HepG2 (cell line): Measurements from ENCODE around the gene ZFP90. TPM values are rescaled to one million over a fixed set of nuclear protein-coding genes. Genes with fewer than 3 reads are reported as not detected.
A peak's percentile ranks its signal among the peaks of the same experiment; 100 is the strongest.

Experiments used
- CREB1 ChIP-seq, 2 experiments: fragments of 450-650 bp in 1 of 2; IDR thresholded peaks; 2 replicates each; pipeline ENCODE4 v1.6.1; 2016 to 2017; ENCODE audit warnings: control low read depth in 1 of 2, mild to moderate bottlenecking in 1 of 2, missing compliant biosample characterization in 1 of 2, missing genetic modification characterization in 1 of 2
- HNRNPK ChIP-seq: fragments of 200-400 bp; formaldehyde crosslinking; IDR thresholded peaks from 2 replicates; pipeline ENCODE4 v1.6.1; 2018; ENCODE audit warnings: low read length, low read depth, moderate library complexity, mild to moderate bottlenecking; ENCODE audit not compliant: poor library complexity, severe bottlenecking
- MIER2 ChIP-seq: IDR thresholded peaks from 2 replicates; pipeline ENCODE4 v1.6.1; 2016; ENCODE audit warnings: missing biosample characterization, missing genetic modification reagents
- ZIK1 ChIP-seq: sonication (generic); formaldehyde crosslinking; IDR thresholded peaks from 2 replicates; pipeline ENCODE4 v1.5.0; 2020; ENCODE audit warnings: mild to moderate bottlenecking, low read depth, missing genetic modification reagents, borderline replicate concordance
- ZNF326 ChIP-seq: sonication (generic); formaldehyde crosslinking; IDR thresholded peaks from 2 replicates; pipeline ENCODE4 v1.4.0; 2020; ENCODE audit warnings: missing genetic modification reagents, borderline replicate concordance
- polyA plus RNA-seq, 8 experiments: library from polyadenylated mRNA; depleted of rRNA in 3 of 8; stranded (reverse) in 7 of 8; unstranded in 1 of 8; fragments of >200 nt; fragmentation: Illumina TruSeq in 4 of 8; extraction: Trizol in 4 of 8; gene quantifications; 2 replicates each; pipeline versions ENCODE4 v1.2.1 to v1.2.3, GENCODE V29; 2011 to 2016; ENCODE audit warnings: low read depth in 4 of 8, missing spikeins in 1 of 8, mixed read lengths in 1 of 8; ENCODE audit not compliant: insufficient read depth in 1 of 8
- total RNA-seq, 5 experiments: library from RNA; depleted of rRNA; stranded (reverse); fragments of >200 nt; fragmentation: Illumina TruSeq; extraction: Trizol; gene quantifications; 2 replicates each; pipeline ENCODE4 v1.2.3, GENCODE V29; 2016; ENCODE audit warnings: low read depth in 1 of 5
- TF ChIP-seq, protein P1 (sequence below): sonication (generic); formaldehyde crosslinking; IDR thresholded peaks from 2 replicates; pipeline ENCODE4 v1.4.0; 2020; ENCODE audit warnings: mild to moderate bottlenecking, missing genetic modification reagents, borderline replicate concordance
- TF ChIP-seq, protein P2 (sequence below): sonication (generic); formaldehyde crosslinking; IDR thresholded peaks from 2 replicates; pipeline ENCODE4 v1.5.1; 2020; ENCODE audit warnings: missing genetic modification reagents, mild to moderate bottlenecking, borderline replicate concordance
- TF ChIP-seq, protein P3 (sequence below): sonication (generic); formaldehyde crosslinking; IDR thresholded peaks from 2 replicates; pipeline ENCODE4 v1.5.1; 2020; ENCODE audit warnings: mild to moderate bottlenecking, missing genetic modification reagents, moderate library complexity
- TF ChIP-seq, protein P4 (sequence below): IDR thresholded peaks from 2 replicates; pipeline ENCODE4 v1.6.1; 2016; ENCODE audit warnings: low read depth, missing genetic modification reagents, missing compliant biosample characterization

Gene ZFP90
- total and polyA plus RNA-seq, 2 of the 13 experiments (the other 11 are each of a cell fraction or from before 2014, with no cell fraction given), result 17.6 to 18.9 TPM

DNA sequence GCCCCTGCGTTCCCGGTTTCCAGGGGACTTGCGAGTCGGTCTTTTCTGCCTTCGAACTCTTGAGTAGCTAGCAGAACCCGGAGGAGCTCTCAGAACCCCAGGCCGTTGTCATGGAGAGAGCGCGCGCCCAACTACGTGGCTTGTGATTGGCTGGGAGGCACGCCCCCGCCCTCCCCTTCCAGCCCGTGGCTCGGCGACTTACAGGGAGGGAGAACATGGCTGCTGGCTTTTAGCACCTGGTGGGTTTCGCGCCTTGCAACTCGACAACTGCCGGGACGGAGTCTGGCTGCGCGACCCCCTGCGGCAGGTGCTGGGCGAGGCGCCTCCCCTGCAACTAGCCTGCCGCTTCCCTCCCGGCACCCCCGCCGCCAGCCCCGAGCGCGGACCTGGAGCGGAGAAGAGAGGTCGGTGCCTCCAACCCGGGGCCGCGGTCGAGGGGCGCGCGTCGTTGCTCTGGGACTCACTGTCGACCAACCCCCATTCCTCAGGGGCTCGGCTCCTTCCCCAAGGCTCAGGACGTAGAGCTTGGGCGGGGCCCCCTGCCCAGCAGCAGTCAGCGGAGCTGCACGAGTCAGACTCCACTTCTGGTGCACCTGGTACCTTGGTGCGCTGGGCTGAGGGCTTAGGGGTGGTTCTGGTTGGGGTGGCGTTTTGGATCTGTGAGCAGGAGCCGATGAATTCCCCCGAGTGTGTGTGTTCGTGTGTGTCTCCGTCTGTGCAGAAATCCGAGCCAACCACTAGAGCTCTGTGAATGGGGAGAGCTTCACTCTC, 9.0 kb upstream of the ZFP90 start (continued):
- TF ChIP-seq HNRNPK, result no peak
- 0 out of 2 replicates have a peak, but pooled peaks have one; percentile 55 for TF ChIP-seq MIER2 (CRISPR knock-in tag)
- TF ChIP-seq, protein P1, sequence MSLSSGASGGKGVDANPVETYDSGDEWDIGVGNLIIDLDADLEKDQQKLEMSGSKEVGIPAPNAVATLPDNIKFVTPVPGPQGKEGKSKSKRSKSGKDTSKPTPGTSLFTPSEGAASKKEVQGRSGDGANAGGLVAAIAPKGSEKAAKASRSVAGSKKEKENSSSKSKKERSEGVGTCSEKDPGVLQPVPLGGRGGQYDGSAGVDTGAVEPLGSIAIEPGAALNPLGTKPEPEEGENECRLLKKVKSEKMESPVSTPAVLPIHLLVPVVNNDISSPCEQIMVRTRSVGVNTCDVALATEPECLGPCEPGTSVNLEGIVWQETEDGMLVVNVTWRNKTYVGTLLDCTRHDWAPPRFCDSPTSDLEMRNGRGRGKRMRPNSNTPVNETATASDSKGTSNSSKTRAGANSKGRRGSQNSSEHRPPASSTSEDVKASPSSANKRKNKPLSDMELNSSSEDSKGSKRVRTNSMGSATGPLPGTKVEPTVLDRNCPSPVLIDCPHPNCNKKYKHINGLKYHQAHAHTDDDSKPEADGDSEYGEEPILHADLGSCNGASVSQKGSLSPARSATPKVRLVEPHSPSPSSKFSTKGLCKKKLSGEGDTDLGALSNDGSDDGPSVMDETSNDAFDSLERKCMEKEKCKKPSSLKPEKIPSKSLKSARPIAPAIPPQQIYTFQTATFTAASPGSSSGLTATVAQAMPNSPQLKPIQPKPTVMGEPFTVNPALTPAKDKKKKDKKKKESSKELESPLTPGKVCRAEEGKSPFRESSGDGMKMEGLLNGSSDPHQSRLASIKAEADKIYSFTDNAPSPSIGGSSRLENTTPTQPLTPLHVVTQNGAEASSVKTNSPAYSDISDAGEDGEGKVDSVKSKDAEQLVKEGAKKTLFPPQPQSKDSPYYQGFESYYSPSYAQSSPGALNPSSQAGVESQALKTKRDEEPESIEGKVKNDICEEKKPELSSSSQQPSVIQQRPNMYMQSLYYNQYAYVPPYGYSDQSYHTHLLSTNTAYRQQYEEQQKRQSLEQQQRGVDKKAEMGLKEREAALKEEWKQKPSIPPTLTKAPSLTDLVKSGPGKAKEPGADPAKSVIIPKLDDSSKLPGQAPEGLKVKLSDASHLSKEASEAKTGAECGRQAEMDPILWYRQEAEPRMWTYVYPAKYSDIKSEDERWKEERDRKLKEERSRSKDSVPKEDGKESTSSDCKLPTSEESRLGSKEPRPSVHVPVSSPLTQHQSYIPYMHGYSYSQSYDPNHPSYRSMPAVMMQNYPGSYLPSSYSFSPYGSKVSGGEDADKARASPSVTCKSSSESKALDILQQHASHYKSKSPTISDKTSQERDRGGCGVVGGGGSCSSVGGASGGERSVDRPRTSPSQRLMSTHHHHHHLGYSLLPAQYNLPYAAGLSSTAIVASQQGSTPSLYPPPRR, result peak; percentile 62
- TF ChIP-seq CREB1 (IDR thresholded peaks at IDR 0.05), result no peak
- no peak for TF ChIP-seq CREB1 (CRISPR knock-in tag; IDR thresholded peaks at IDR 0.05)
- no peak for TF ChIP-seq ZNF326 (CRISPR knock-in tag)
- TF ChIP-seq, protein P2, sequence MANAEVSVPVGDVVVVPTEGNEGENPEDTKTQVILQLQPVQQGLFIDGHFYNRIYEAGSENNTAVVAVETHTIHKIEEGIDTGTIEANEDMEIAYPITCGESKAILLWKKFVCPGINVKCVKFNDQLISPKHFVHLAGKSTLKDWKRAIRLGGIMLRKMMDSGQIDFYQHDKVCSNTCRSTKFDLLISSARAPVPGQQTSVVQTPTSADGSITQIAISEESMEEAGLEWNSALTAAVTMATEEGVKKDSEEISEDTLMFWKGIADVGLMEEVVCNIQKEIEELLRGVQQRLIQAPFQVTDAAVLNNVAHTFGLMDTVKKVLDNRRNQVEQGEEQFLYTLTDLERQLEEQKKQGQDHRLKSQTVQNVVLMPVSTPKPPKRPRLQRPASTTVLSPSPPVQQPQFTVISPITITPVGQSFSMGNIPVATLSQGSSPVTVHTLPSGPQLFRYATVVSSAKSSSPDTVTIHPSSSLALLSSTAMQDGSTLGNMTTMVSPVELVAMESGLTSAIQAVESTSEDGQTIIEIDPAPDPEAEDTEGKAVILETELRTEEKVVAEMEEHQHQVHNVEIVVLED (CRISPR knock-in tag), result peak; percentile 81
- TF ChIP-seq, protein P3, sequence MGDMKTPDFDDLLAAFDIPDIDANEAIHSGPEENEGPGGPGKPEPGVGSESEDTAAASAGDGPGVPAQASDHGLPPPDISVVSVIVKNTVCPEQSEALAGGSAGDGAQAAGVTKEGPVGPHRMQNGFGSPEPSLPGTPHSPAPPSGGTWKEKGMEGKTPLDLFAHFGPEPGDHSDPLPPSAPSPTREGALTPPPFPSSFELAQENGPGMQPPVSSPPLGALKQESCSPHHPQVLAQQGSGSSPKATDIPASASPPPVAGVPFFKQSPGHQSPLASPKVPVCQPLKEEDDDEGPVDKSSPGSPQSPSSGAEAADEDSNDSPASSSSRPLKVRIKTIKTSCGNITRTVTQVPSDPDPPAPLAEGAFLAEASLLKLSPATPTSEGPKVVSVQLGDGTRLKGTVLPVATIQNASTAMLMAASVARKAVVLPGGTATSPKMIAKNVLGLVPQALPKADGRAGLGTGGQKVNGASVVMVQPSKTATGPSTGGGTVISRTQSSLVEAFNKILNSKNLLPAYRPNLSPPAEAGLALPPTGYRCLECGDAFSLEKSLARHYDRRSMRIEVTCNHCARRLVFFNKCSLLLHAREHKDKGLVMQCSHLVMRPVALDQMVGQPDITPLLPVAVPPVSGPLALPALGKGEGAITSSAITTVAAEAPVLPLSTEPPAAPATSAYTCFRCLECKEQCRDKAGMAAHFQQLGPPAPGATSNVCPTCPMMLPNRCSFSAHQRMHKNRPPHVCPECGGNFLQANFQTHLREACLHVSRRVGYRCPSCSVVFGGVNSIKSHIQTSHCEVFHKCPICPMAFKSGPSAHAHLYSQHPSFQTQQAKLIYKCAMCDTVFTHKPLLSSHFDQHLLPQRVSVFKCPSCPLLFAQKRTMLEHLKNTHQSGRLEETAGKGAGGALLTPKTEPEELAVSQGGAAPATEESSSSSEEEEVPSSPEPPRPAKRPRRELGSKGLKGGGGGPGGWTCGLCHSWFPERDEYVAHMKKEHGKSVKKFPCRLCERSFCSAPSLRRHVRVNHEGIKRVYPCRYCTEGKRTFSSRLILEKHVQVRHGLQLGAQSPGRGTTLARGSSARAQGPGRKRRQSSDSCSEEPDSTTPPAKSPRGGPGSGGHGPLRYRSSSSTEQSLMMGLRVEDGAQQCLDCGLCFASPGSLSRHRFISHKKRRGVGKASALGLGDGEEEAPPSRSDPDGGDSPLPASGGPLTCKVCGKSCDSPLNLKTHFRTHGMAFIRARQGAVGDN (CRISPR knock-in tag), result peak; percentile 100
- TF ChIP-seq ZIK1, result peak; percentile 99
- TF ChIP-seq, protein P4, sequence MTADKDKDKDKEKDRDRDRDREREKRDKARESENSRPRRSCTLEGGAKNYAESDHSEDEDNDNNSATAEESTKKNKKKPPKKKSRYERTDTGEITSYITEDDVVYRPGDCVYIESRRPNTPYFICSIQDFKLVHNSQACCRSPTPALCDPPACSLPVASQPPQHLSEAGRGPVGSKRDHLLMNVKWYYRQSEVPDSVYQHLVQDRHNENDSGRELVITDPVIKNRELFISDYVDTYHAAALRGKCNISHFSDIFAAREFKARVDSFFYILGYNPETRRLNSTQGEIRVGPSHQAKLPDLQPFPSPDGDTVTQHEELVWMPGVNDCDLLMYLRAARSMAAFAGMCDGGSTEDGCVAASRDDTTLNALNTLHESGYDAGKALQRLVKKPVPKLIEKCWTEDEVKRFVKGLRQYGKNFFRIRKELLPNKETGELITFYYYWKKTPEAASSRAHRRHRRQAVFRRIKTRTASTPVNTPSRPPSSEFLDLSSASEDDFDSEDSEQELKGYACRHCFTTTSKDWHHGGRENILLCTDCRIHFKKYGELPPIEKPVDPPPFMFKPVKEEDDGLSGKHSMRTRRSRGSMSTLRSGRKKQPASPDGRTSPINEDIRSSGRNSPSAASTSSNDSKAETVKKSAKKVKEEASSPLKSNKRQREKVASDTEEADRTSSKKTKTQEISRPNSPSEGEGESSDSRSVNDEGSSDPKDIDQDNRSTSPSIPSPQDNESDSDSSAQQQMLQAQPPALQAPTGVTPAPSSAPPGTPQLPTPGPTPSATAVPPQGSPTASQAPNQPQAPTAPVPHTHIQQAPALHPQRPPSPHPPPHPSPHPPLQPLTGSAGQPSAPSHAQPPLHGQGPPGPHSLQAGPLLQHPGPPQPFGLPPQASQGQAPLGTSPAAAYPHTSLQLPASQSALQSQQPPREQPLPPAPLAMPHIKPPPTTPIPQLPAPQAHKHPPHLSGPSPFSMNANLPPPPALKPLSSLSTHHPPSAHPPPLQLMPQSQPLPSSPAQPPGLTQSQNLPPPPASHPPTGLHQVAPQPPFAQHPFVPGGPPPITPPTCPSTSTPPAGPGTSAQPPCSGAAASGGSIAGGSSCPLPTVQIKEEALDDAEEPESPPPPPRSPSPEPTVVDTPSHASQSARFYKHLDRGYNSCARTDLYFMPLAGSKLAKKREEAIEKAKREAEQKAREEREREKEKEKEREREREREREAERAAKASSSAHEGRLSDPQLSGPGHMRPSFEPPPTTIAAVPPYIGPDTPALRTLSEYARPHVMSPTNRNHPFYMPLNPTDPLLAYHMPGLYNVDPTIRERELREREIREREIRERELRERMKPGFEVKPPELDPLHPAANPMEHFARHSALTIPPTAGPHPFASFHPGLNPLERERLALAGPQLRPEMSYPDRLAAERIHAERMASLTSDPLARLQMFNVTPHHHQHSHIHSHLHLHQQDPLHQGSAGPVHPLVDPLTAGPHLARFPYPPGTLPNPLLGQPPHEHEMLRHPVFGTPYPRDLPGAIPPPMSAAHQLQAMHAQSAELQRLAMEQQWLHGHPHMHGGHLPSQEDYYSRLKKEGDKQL (CRISPR knock-in tag), result no peak
